Measurements from ENCODE around the gene UGDH.

GRCh38 chr4:39544580-39545315 lies 17.5 kb upstream of the UGDH start:
- TF ChIP-seq CTCF (CRISPR knock-in tag; IDR thresholded peaks at IDR 0.05) (no peak), ZNF567 (CRISPR knock-in tag; IDR thresholded peaks at IDR 0.05; ENCODE audit: borderline replicate concordance) (no peak), BHLHE40 (IDR thresholded peaks at IDR 0.05; ENCODE audit: low read length) (no peak), TAF1 (CRISPR knock-in tag; IDR thresholded peaks at IDR 0.05) (no peak), ISX (CRISPR knock-in tag; conservative IDR thresholded peaks at IDR 0.05) (no peak), POLR2AphosphoS2 (IDR thresholded peaks at IDR 0.05; ENCODE audit: low read depth, low read length) (no peak), HES4 (CRISPR knock-in tag; IDR thresholded peaks at IDR 0.05; ENCODE audit: borderline replicate concordance) (no peak)
